Aortic smooth muscle cell (primary cell): ENCODE data around the gene BCL7B. TPM values are rescaled to one million over a fixed set of nuclear protein-coding genes. Genes with fewer than 3 reads are reported as not detected.

Experiments used
- total RNA-seq: library from RNA; depleted of rRNA; stranded (reverse); fragments of >200 nt; gene quantifications from 2 replicates; pipeline ENCODE4 v1.2.3, GENCODE V29; 2014

Gene BCL7B
- total RNA-seq: 22.7 and 25.5 TPM in 2 replicates

GRCh38 chr7:73557397-73558257 lies at the start of gene BCL7B:
TSS of gene BCL7B (minus strand) at chr7:73557690. CDS start at chr7:73557578, 112 bp downstream.

GRCh38 chr7:73578342-73579128 lies 21.0 kb upstream of the BCL7B start, which contains the start of gene TBL2:
TSS of gene TBL2 (minus strand) at chr7:73578579. CDS start at chr7:73578549, 30 bp downstream.

GRCh38 chr7:73522105-73522872 lies 35.2 kb downstream of the BCL7B start, which contains the start of gene BAZ1B:
TSS of gene BAZ1B (minus strand) at chr7:73522293. CDS start at chr7:73521933, 360 bp downstream.

Other genes starting within 250 kb of the BCL7B start
- 11.5 and 15.5 TPM in 2 replicates for gene NSUN5, start 248.9 kb downstream of the BCL7B start, total RNA-seq
- not detected in 2 replicates for gene TRIM50, start 229.6 kb downstream of the BCL7B start, total RNA-seq
- not detected in 2 replicates for gene FKBP6, start 229.5 kb downstream of the BCL7B start, total RNA-seq
- 0.06 and 0.40 TPM in 2 replicates for gene FZD9, start 123.9 kb downstream of the BCL7B start, total RNA-seq
- 61.3 and 70.0 TPM in 2 replicates for gene BAZ1B, start 35.4 kb downstream of the BCL7B start, total RNA-seq
- gene TBL2, start 20.9 kb upstream of the BCL7B start, total RNA-seq: 60.9 and 81.9 TPM in 2 replicates
- gene MLXIPL, start 66.8 kb upstream of the BCL7B start, total RNA-seq: under 0.01 TPM in 1 of 2 replicates, not detected in the other
- gene VPS37D, start 110.1 kb upstream of the BCL7B start, total RNA-seq: 2.9 and 3.6 TPM in 2 replicates
- gene DNAJC30, start 125.8 kb upstream of the BCL7B start, total RNA-seq: 2.0 and 2.1 TPM in 2 replicates
- 46.8 and 73.7 TPM in 2 replicates for gene BUD23, start 125.9 kb upstream of the BCL7B start, total RNA-seq
- gene STX1A, start 162.0 kb upstream of the BCL7B start, total RNA-seq: 33.1 and 39.5 TPM in 2 replicates
- gene ABHD11, start 181.1 kb upstream of the BCL7B start, total RNA-seq: 12.0 and 22.7 TPM in 2 replicates
- not detected in 2 replicates for gene CLDN3, start 212.6 kb upstream of the BCL7B start, total RNA-seq